Neural crest cell (in vitro differentiated cells): ENCODE measurements around the gene XKR3. TPM values are rescaled to one million over a fixed set of nuclear protein-coding genes. Genes with fewer than 3 reads are reported as not detected.

Source experiments
- DNase-seq: peaks from one replicate; pipeline ENCODE4 v3.0.0; 2021; ENCODE audit warnings: low read depth, mixed read lengths, low spot score
- H3K27ac Mint-ChIP-seq: one replicate; pipeline ENCODE4 v1.8.0; 2021; ENCODE audit warnings: mild to moderate bottlenecking, mixed read lengths; ENCODE audit not compliant: unreplicated experiment
- H3K27me3 Mint-ChIP-seq: 2 replicates; pipeline ENCODE4 v1.8.0; 2021; ENCODE audit warnings: low read depth, mild to moderate bottlenecking, mixed read lengths
- H3K36me3 Mint-ChIP-seq: 2 replicates; pipeline ENCODE4 v1.8.0; 2021; ENCODE audit warnings: low read depth, mild to moderate bottlenecking, mixed read lengths
- H3K4me1 Mint-ChIP-seq: 2 replicates; pipeline ENCODE4 v1.8.0; 2021; ENCODE audit warnings: mixed read lengths
- H3K4me3 Mint-ChIP-seq: one replicate; pipeline ENCODE4 v1.8.0; 2021; ENCODE audit warnings: mild to moderate bottlenecking, mixed read lengths
- H3K9me3 Mint-ChIP-seq: 2 replicates; pipeline ENCODE4 v1.8.0; 2021; ENCODE audit warnings: mixed read lengths
- CTCF ChIP-seq: fragments of 200-600 bp; sonication (generic); conservative IDR thresholded peaks from 2 replicates; pipeline ENCODE4 v1.5.0; 2021; ENCODE audit warnings: antibody characterized with exemption, mild to moderate bottlenecking
- total RNA-seq: library from RNA; stranded (reverse); gene quantifications from 2 replicates; pipeline ENCODE4 v1.2.1, GENCODE V29; 2021

The XKR3 gene
- total RNA-seq, 1 donor from 2014 or later, result not detected

- H3K27ac Mint-ChIP-seq, result no peak overlapping the region
- TF ChIP-seq CTCF, result no peak
- H3K9me3 Mint-ChIP-seq, result no peaks in the 10 kb centered on the region
- H3K4me3 Mint-ChIP-seq, result no peak overlapping the region
- no peaks in the 10 kb centered on the region for H3K36me3 Mint-ChIP-seq
- H3K27me3 Mint-ChIP-seq, result peaks cover 2% of the 10 kb centered on the region
- no peaks in the 10 kb centered on the region for H3K4me1 Mint-ChIP-seq
- no peak for DNase-seq
Measured at GRCh38 chr22:16829985-16830384, 4.8 kb upstream of the XKR3 start.

- peaks cover 4% of the 10 kb centered on the region for H3K27me3 Mint-ChIP-seq
- no peak overlapping the region for H3K27ac Mint-ChIP-seq
Measured at GRCh38 chr22:16828876-16829275, 3.7 kb upstream of the XKR3 start.

GRCh38 chr22:16827506-16827905 lies 2.3 kb upstream of the XKR3 start:
- no peaks in the 10 kb centered on the region for H3K4me1 Mint-ChIP-seq
- H3K27ac Mint-ChIP-seq, result no peak overlapping the region
- TF ChIP-seq CTCF, result no peak
- no peak overlapping the region for H3K4me3 Mint-ChIP-seq
- no peaks in the 10 kb centered on the region for H3K36me3 Mint-ChIP-seq
- no peak for DNase-seq
- no peaks in the 10 kb centered on the region for H3K9me3 Mint-ChIP-seq
- peaks cover 4% of the 10 kb centered on the region for H3K27me3 Mint-ChIP-seq

More at GRCh38 chr22:16828876-16829275, 3.7 kb upstream of the XKR3 start:
- Mint-ChIP-seq H3K9me3 (no peaks in the 10 kb centered on the region), H3K36me3 (no peaks in the 10 kb centered on the region), H3K4me1 (no peaks in the 10 kb centered on the region), H3K4me3 (no peak overlapping the region)
- DNase-seq, result no peak
- no peak for TF ChIP-seq CTCF

GRCh38 chr22:16819249-16819648 lies 6.0 kb downstream of the XKR3 start:
- no peak for DNase-seq
- no peaks in the 10 kb centered on the region for H3K4me1 Mint-ChIP-seq
- no peak for TF ChIP-seq CTCF
- H3K36me3 Mint-ChIP-seq, result no peaks in the 10 kb centered on the region
- H3K27ac Mint-ChIP-seq, result no peak overlapping the region
- no peak overlapping the region for H3K4me3 Mint-ChIP-seq
- peaks cover 2% of the 10 kb centered on the region for H3K27me3 Mint-ChIP-seq
- no peaks in the 10 kb centered on the region for H3K9me3 Mint-ChIP-seq

- no peak overlapping the region for H3K27ac Mint-ChIP-seq
Measured at GRCh38 chr22:16818538-16818937, 6.7 kb downstream of the XKR3 start.

More at GRCh38 chr22:16818538-16818937, 6.7 kb downstream of the XKR3 start:
- Mint-ChIP-seq H3K27me3 (no peaks in the 10 kb centered on the region), H3K4me3 (no peak overlapping the region), H3K4me1 (no peaks in the 10 kb centered on the region), H3K9me3 (no peaks in the 10 kb centered on the region), H3K36me3 (no peaks in the 10 kb centered on the region)
- no peak for DNase-seq
- TF ChIP-seq CTCF, result no peak
